Measurements from ENCODE around the gene PAX8.

The PAX8 gene

DNA sequence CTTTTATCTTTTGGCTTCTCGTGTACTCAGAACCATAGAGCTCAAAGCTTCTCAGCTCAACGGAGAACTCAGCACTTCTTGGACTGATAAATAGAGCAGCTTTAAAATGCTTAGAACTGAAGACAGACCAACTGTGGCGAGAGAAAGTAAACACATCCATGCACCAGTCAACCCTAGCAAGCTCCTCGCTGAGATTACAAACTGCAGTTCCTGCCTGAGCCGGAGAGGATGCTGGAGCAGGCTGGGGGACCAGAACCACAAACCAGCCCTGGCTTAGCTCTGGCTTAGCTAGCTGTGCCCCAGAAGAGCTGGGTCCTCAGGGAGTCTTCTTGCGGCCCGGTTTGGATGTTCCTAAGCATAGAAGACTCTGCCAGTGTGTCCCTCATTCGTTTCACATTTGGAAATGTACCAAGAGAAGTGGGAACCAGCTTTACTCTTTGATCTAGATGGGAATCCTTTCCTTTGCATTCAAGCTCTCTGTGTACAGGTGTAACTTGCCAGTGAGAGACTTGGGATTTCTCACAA lies 5.6 kb downstream of the PAX8 start:
- H3K27me3 ChIP-seq (ENCODE audit: control insufficient read depth, low read length) = peaks cover 53% of the 10 kb centered on the region
- no peaks in the 10 kb centered on the region for H3K79me2 ChIP-seq (ENCODE audit: control insufficient read depth, low read length)
- no peaks in the 10 kb centered on the region for H3F3A ChIP-seq (ENCODE audit: control insufficient read depth, insufficient read depth)
- H3K4me3 ChIP-seq (ENCODE audit: low read length) = no peak overlapping the region
- H4K20me1 ChIP-seq (ENCODE audit: control insufficient read depth, insufficient read depth, low read depth, low read length) = no peaks in the 10 kb centered on the region
- TF ChIP-seq, protein P1, sequence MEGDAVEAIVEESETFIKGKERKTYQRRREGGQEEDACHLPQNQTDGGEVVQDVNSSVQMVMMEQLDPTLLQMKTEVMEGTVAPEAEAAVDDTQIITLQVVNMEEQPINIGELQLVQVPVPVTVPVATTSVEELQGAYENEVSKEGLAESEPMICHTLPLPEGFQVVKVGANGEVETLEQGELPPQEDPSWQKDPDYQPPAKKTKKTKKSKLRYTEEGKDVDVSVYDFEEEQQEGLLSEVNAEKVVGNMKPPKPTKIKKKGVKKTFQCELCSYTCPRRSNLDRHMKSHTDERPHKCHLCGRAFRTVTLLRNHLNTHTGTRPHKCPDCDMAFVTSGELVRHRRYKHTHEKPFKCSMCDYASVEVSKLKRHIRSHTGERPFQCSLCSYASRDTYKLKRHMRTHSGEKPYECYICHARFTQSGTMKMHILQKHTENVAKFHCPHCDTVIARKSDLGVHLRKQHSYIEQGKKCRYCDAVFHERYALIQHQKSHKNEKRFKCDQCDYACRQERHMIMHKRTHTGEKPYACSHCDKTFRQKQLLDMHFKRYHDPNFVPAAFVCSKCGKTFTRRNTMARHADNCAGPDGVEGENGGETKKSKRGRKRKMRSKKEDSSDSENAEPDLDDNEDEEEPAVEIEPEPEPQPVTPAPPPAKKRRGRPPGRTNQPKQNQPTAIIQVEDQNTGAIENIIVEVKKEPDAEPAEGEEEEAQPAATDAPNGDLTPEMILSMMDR (IDR thresholded peaks at IDR 0.05; ENCODE audit: low read depth, low read length, poor library complexity, severe bottlenecking) = no peak
- no peak for TF ChIP-seq EZH2phosphoT487 (IDR thresholded peaks at IDR 0.05; ENCODE audit: borderline replicate concordance, low read length)
- no peaks in the 10 kb centered on the region for H3K9me3 ChIP-seq (ENCODE audit: control insufficient read depth, insufficient read depth, low read length)
- no peak overlapping the region for H3K27ac ChIP-seq (ENCODE audit: low read depth, low read length)
- H3K9me2 ChIP-seq (replicated peaks; ENCODE audit: control insufficient read depth, low read length) = no peaks in the 10 kb centered on the region
- peak overlapping the region; percentile 33 for H3K4me2 ChIP-seq (ENCODE audit: low read length)
- H3K36me3 ChIP-seq (ENCODE audit: control insufficient read depth, low read length) = no peaks in the 10 kb centered on the region
- peaks cover 8% of the 10 kb centered on the region for H3K4me1 ChIP-seq (ENCODE audit: control insufficient read depth, low read length)

DNA sequence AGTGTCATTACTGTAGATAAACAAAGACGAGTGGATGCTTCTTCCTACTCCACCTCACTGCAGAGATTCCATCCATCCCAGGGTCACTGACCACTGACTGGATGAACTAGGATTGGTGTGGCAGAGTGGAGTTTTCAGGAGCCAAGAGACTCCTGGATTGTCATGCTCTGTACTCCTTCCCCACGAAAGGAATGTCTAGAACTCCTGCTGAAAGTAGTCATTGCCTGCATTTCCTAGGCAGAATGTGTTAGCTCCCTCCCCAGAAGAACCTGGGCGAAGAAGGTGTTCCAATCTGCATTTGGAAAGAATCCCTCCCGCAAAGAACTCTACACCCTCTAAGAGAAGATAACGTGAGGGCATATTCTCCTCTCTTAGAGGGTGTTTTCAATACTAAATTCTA lies 6.2 kb downstream of the PAX8 start:
- H4K20me1 ChIP-seq (ENCODE audit: control insufficient read depth, insufficient read depth, low read depth, low read length) = no peaks in the 10 kb centered on the region
- H3K4me2 ChIP-seq (ENCODE audit: low read length) = peak overlapping the region; percentile 33

DNA sequence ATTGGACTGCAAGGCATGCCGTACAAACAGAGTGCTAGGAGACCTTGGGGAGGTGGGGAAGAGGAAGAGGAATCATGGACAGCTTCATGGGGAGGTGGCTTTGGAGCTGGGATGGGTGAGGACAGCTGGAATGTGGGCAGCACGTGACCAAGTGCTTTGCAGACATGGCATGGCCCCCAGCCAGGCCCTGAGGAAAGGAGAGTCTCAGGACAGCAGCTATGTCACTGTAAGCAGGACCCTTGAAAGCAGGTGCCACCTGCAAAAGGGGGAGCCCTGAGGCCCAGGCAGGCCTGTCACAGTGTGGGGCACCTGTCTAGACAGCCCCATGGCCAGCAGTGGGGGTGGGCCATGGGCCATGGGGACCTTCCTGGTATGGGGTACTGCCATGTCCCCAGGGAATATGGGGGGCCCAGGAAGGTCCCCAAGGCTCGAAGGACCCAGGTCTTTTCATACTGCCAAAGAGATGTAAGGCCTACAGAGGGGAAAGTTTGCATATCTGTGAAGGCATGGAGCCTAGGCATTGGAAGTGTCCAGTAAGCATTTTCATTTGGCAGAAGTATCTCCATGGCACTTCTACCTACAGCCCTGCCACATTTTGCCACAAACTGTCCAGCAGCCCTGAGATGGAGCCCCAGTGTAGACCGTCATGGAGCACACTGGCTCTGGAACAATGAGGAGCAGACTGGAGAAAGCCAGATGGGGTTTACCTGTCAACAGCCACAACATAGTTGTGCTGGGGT lies 9.9 kb downstream of the PAX8 start:
- H3K9me3 ChIP-seq (ENCODE audit: control insufficient read depth, insufficient read depth, low read length) = no peaks in the 10 kb centered on the region
- no peaks in the 10 kb centered on the region for H3K36me3 ChIP-seq (ENCODE audit: control insufficient read depth, low read length)
- TF ChIP-seq, protein P1 (IDR thresholded peaks at IDR 0.05; ENCODE audit: low read depth, low read length, poor library complexity, severe bottlenecking) = no peak
- no peak for TF ChIP-seq EZH2phosphoT487 (IDR thresholded peaks at IDR 0.05; ENCODE audit: borderline replicate concordance, low read length)
- no peaks in the 10 kb centered on the region for H3K9me2 ChIP-seq (replicated peaks; ENCODE audit: control insufficient read depth, low read length)
- H3K4me2 ChIP-seq (ENCODE audit: low read length) = no peak overlapping the region
- peaks cover 8% of the 10 kb centered on the region for H3K4me1 ChIP-seq (ENCODE audit: control insufficient read depth, low read length)
- H3K27ac ChIP-seq (ENCODE audit: low read depth, low read length) = no peak overlapping the region
- no peaks in the 10 kb centered on the region for H3F3A ChIP-seq (ENCODE audit: control insufficient read depth, insufficient read depth)
- H3K27me3 ChIP-seq (ENCODE audit: control insufficient read depth, low read length) = peaks cover 51% of the 10 kb centered on the region
- H4K20me1 ChIP-seq (ENCODE audit: control insufficient read depth, insufficient read depth, low read depth, low read length) = no peaks in the 10 kb centered on the region
- H3K79me2 ChIP-seq (ENCODE audit: control insufficient read depth, low read length) = no peaks in the 10 kb centered on the region
- no peak overlapping the region for H3K4me3 ChIP-seq (ENCODE audit: low read length)

More for the DNA sequence above, 6.2 kb downstream of the PAX8 start:
- H3K9me3 ChIP-seq (ENCODE audit: control insufficient read depth, insufficient read depth, low read length) = no peaks in the 10 kb centered on the region
- H3K27me3 ChIP-seq (ENCODE audit: control insufficient read depth, low read length) = peaks cover 53% of the 10 kb centered on the region
- no peaks in the 10 kb centered on the region for H3K36me3 ChIP-seq (ENCODE audit: control insufficient read depth, low read length)
- no peaks in the 10 kb centered on the region for H3F3A ChIP-seq (ENCODE audit: control insufficient read depth, insufficient read depth)
- H3K79me2 ChIP-seq (ENCODE audit: control insufficient read depth, low read length) = no peaks in the 10 kb centered on the region
- H3K4me3 ChIP-seq (ENCODE audit: low read length) = no peak overlapping the region
- peaks cover 8% of the 10 kb centered on the region for H3K4me1 ChIP-seq (ENCODE audit: control insufficient read depth, low read length)
- no peak for TF ChIP-seq EZH2phosphoT487 (IDR thresholded peaks at IDR 0.05; ENCODE audit: borderline replicate concordance, low read length)
- TF ChIP-seq, protein P1 (IDR thresholded peaks at IDR 0.05; ENCODE audit: low read depth, low read length, poor library complexity, severe bottlenecking) = no peak
- no peaks in the 10 kb centered on the region for H3K9me2 ChIP-seq (replicated peaks; ENCODE audit: control insufficient read depth, low read length)
- H3K27ac ChIP-seq (ENCODE audit: low read depth, low read length) = no peak overlapping the region
